ENCODE results near the gene AOPEP.

Gene AOPEP

DNA sequence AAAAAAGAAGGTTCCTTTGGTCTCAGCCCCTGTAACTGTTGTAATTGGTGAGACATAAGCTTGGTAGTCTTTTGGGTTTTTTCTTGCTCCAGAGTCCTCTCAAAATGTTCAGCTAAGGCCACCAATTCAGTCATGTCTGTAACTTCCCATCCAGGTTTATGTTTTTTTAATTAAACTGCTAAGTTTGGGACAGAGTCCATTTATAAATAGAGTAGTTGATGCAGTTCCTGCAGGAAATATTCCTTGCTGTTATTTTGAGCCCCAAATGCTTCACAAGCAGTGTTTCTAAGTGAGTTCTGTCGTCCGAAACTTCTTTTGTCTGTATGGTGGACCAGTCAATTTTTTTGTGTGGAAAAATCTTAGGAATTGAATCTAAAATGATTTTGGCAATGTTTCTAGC is 155.0 kb downstream of the AOPEP start:
- Histone ChIP-seq H3K9me3 (no peaks in the 10 kb centered on the region), H3K36me3 (no peaks in the 10 kb centered on the region), H3K4me3 (ENCODE audit: low read depth, low read length) (no peak overlapping the region), H3K27me3 (no peaks in the 10 kb centered on the region), H3K4me1 (peaks cover 4% of the 10 kb centered on the region)
- DNase-seq, result no peak
- TF ChIP-seq, protein P1, sequence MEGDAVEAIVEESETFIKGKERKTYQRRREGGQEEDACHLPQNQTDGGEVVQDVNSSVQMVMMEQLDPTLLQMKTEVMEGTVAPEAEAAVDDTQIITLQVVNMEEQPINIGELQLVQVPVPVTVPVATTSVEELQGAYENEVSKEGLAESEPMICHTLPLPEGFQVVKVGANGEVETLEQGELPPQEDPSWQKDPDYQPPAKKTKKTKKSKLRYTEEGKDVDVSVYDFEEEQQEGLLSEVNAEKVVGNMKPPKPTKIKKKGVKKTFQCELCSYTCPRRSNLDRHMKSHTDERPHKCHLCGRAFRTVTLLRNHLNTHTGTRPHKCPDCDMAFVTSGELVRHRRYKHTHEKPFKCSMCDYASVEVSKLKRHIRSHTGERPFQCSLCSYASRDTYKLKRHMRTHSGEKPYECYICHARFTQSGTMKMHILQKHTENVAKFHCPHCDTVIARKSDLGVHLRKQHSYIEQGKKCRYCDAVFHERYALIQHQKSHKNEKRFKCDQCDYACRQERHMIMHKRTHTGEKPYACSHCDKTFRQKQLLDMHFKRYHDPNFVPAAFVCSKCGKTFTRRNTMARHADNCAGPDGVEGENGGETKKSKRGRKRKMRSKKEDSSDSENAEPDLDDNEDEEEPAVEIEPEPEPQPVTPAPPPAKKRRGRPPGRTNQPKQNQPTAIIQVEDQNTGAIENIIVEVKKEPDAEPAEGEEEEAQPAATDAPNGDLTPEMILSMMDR (IDR thresholded peaks at IDR 0.05; ENCODE audit: low read depth, low read length), result no peak

DNA sequence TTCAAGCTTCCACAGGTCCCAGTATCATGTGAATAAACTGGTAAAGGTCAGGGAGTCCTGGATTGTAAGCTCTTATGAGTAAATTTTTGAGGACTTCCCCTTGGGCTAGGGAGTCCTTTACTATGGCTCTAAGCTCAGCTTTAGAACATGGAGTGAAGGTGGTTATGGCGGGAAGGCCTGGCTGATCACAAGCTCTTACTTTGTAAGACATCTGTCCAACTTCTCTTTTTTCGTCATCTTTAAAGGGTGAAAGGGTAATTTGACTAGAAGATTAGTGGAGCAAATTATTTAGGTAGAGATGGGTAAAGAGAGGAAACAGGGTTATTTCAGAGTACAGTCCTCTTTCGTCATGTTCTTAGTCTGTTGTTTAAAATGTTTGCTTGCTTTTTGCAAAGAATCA is 155.4 kb downstream of the AOPEP start:
- no peak for DNase-seq
- Histone ChIP-seq H3K4me3 (ENCODE audit: low read depth, low read length) (no peak overlapping the region), H3K27me3 (no peaks in the 10 kb centered on the region), H3K36me3 (no peaks in the 10 kb centered on the region), H3K4me1 (peaks cover 4% of the 10 kb centered on the region), H3K9me3 (no peaks in the 10 kb centered on the region)
- TF ChIP-seq, protein P1 (IDR thresholded peaks at IDR 0.05; ENCODE audit: low read depth, low read length), result no peak

DNA sequence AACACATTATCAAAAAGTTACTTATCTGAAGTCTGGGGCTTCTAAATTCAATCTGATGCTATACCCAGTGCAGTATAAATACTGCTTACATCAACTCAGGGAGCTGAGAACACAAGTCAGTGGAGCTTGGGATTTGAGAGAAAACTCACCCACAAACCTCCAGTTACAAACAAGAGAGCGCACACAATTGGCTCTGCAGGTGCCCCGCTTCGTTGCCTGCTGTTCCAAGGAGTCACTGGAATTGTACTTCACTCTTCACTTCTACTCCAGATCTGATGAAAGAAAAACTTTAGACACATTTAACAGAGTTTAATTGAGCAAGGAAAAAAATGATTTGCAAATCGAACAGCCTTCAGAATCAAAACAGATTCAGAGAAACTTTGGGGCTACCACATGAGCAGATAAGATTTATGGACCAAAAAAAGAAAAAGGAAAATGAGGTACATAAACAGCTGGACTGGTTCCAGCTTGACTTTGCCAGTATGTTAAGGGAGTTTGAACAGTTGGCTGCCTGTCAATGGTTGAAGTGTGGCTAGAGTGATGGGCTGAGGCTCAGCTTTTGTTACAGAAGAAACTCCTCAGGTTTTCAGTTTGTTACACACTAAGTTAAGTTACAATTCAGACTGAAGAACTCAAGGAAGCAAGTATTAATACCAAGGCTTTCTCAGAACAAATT is 156.6 kb downstream of the AOPEP start:
- no peaks in the 10 kb centered on the region for H3K27me3 ChIP-seq
- no peak overlapping the region for H3K4me3 ChIP-seq (ENCODE audit: low read depth, low read length)
- TF ChIP-seq, protein P1 (IDR thresholded peaks at IDR 0.05; ENCODE audit: low read depth, low read length), result no peak
- no peak for DNase-seq
- H3K36me3 ChIP-seq, result no peaks in the 10 kb centered on the region
- no peaks in the 10 kb centered on the region for H3K9me3 ChIP-seq
- peaks cover 4% of the 10 kb centered on the region for H3K4me1 ChIP-seq

DNA sequence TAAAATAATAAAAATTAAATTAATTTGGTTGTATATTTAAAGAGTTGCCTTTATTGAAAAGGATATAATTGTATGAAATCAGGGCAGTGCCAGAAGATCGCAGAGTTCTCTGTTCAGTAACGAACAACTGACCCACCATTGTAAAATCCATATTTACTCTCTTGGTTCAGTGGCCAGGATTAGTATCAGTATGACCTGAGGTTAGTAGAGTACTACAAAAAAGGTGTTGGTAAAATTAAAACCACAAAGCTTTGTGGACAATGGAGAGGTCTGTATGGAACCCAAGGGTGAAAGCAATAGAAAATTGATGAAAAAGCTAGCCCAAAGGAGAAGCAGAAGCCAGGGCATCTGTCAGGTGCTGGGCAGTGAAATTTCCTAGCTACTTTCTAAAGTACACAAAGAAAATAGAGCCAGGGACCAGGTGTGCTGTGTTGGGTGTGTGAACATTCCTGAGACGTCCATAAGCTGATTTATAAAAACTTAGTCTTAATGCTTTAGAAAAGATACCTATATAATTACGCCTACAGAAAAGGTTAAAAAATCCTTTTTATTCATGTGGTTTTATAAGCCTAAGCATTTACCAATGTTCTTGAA is 159.5 kb downstream of the AOPEP start:
- H3K4me3 ChIP-seq (ENCODE audit: low read depth, low read length), result no peak overlapping the region
- no peaks in the 10 kb centered on the region for H3K27me3 ChIP-seq
- H3K4me1 ChIP-seq, result peaks cover 4% of the 10 kb centered on the region
- no peak for DNase-seq
- TF ChIP-seq, protein P1 (IDR thresholded peaks at IDR 0.05; ENCODE audit: low read depth, low read length), result no peak
- H3K36me3 ChIP-seq, result no peaks in the 10 kb centered on the region
- no peaks in the 10 kb centered on the region for H3K9me3 ChIP-seq

DNA sequence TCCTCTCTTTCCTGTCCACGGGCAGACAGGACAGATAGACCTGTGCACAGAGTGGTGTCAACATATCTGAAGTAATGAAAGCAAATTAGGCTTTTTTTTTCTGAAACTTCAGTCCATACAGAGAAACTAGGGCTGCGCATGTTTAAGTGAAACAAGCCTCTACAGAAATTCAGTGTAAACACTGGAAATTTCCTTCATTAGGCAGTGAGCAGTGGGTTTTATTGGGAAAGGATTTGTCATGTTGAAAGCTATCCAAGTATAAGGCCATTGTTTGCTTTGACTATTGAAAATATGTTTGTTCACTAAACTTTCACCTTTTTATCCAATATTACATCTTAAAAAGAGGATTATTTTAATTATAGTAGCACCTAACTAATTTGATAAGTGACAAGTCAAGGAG is 161.2 kb downstream of the AOPEP start:
- TF ChIP-seq, protein P1 (IDR thresholded peaks at IDR 0.05; ENCODE audit: low read depth, low read length), result no peak
- DNase-seq, result no peak

DNA sequence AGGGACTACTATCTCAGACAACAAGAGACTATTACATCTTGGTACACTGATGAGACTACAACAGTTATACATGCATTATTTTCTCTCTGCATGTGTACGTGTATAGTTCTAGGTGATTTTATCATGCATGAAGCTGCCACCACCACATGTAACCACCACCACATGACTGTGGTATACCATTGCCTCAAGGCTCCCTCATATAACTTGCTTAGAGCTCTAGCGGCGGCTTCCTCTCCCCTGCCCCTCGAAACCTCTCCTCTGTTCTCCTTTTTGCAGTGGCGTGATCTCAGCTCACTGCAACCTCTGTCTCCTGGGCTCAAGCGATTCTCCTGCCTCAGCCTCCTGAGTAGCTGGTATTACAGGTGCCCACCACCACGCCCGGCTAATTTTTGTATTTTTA is 162.3 kb downstream of the AOPEP start:
- H3K36me3 ChIP-seq, result no peaks in the 10 kb centered on the region
- no peaks in the 10 kb centered on the region for H3K9me3 ChIP-seq
- no peak for DNase-seq
- TF ChIP-seq, protein P1 (IDR thresholded peaks at IDR 0.05; ENCODE audit: low read depth, low read length), result no peak
- no peaks in the 10 kb centered on the region for H3K27me3 ChIP-seq
- H3K4me3 ChIP-seq (ENCODE audit: low read depth, low read length), result no peak overlapping the region
- H3K4me1 ChIP-seq, result peaks cover 4% of the 10 kb centered on the region

More for the DNA sequence above, 161.2 kb downstream of the AOPEP start:
- peaks cover 4% of the 10 kb centered on the region for H3K4me1 ChIP-seq
- H3K4me3 ChIP-seq (ENCODE audit: low read depth, low read length), result no peak overlapping the region
- H3K36me3 ChIP-seq, result no peaks in the 10 kb centered on the region
- H3K9me3 ChIP-seq, result no peaks in the 10 kb centered on the region
- H3K27me3 ChIP-seq, result no peaks in the 10 kb centered on the region
